Gastrocnemius medialis (tissue), 4 donors: ENCODE data around the gene CDKL5. TPM values are rescaled to one million over a fixed set of nuclear protein-coding genes. Genes with fewer than 3 reads are reported as not detected.

Source experiments
- ATAC-seq, 2 donors: fragments of 150-250 bp; one replicate each; pipeline ENCODE4 v1.9.1; 2016
- DNase-seq, 2 donors: peaks; one replicate each; pipeline ENCODE4 v3.0.0-alpha.2; 2019
- H3K27ac ChIP-seq, 4 donors: fragments of 200-600 bp; sonication (generic); 1 replicate in 1 of 4; 2 replicates in 3 of 4; pipeline ENCODE4 v1.5.1; 2016 to 2018; ENCODE audit warnings: mild to moderate bottlenecking in 2 of 4, moderate library complexity in 1 of 4
- H3K27me3 ChIP-seq, 3 donors: fragments of 200-600 bp; sonication (generic) in 2 of 3; 1 replicate in 1 of 3; 2 replicates in 2 of 3; pipeline versions ENCODE4 v1.5.1 to v1.6.0; 2016 to 2019; ENCODE audit warnings: mild to moderate bottlenecking in 1 of 3, moderate library complexity in 1 of 3
- H3K36me3 ChIP-seq, 2 donors: fragments of 200-600 bp; sonication (generic) in 1 of 2; one replicate each; pipeline ENCODE4 v1.5.1; 2017 to 2018
- H3K4me1 ChIP-seq, 2 donors: fragments of 200-600 bp; sonication (generic) in 1 of 2; one replicate each; pipeline ENCODE4 v1.5.1; 2016 to 2017; ENCODE audit warnings: mild to moderate bottlenecking in 2 of 2
- H3K4me3 ChIP-seq, 4 donors: fragments of 200-600 bp; sonication (generic) in 3 of 4; 1 replicate in 1 of 4; 2 replicates in 3 of 4; pipeline ENCODE4 v1.5.1; 2016 to 2019; ENCODE audit warnings: mild to moderate bottlenecking in 2 of 4
- H3K9me3 ChIP-seq, 3 donors: fragments of 200-600 bp; sonication (generic) in 2 of 3; 1 replicate in 1 of 3; 2 replicates in 2 of 3; pipeline ENCODE4 v1.5.1; 2016 to 2019
- POLR2A ChIP-seq, 2 donors: fragments of 450-650 bp; IDR thresholded peaks; one replicate each; pipeline ENCODE4 v1.6.1; 2017; ENCODE audit warnings: antibody characterized with exemption in 2 of 2, mild to moderate bottlenecking in 2 of 2, moderate library complexity in 2 of 2
- in situ Hi-C, 4 donors: fragments of 200-750 bp; cut with MboI; loops; one replicate each; pipeline versions ENCODE4 v1.15.0 to v1.8.0; 2017; ENCODE audit warnings: low sequenced_read_pairs in 4 of 4
- intact Hi-C: fragments of 100-400 bp; cut with DNase I; formaldehyde crosslinking; loops from one replicate; pipeline ENCODE4 v1.15.1; 2023; ENCODE audit warnings: low total_unique reads
- total RNA-seq, 4 donors: library from RNA; depleted of rRNA; stranded (reverse); fragments of >200 nt; gene quantifications; one replicate each; pipeline versions ENCODE4 v1.1.0 to v1.2.3, GENCODE V29; 2016
- TF ChIP-seq, protein P1 (sequence below), 5 experiments: fragments of 450-650 bp in 3 of 5; fragments of 200-600 bp in 2 of 5; sonication (generic) in 2 of 5; IDR thresholded peaks in 4 of 5; conservative IDR thresholded peaks in 1 of 5; 1 replicate in 4 of 5; 2 replicates in 1 of 5; pipeline ENCODE4 v1.5.1; 2016 to 2019; ENCODE audit warnings: antibody characterized with exemption in 5 of 5, mild to moderate bottlenecking in 3 of 5, moderate library complexity in 3 of 5

Gene CDKL5
- total RNA-seq, 4 donors from 2014 or later = 1.5 to 3.0 (median 2.8) TPM

DNA sequence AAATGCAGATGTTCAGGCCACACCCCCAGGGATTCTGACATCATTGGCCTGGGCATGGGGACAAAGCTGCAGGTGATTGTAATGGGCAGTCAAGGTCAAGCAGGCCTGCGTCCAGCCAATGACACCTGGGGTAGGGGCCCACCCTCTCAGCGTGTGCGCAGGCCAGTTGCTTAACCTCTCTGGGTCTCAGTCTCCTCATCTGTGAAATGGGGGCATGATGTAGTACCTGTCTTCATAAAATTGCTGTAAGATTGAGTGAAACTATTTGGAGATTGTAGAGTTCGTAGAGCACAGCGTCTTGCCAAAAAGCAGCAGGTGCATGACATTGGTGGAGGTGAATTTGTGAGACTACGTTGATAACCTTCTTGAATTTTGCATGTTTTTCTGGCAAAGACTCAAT, 225.3 kb downstream of the CDKL5 start:
- no peaks in the 10 kb centered on the region for H3K9me3 ChIP-seq
- intact Hi-C loops = no loop called here
- H3K27me3 ChIP-seq = no peaks in the 10 kb centered on the region
- H3K36me3 ChIP-seq = no peaks in the 10 kb centered on the region
- H3K27ac ChIP-seq = no peak overlapping the region
- H3K4me3 ChIP-seq = no peak overlapping the region
- ATAC-seq = no peak
- DNase-seq = no peak
- in situ Hi-C loops = no loop called here
- H3K4me1 ChIP-seq = no peaks in the 10 kb centered on the region
- TF ChIP-seq, protein P1, sequence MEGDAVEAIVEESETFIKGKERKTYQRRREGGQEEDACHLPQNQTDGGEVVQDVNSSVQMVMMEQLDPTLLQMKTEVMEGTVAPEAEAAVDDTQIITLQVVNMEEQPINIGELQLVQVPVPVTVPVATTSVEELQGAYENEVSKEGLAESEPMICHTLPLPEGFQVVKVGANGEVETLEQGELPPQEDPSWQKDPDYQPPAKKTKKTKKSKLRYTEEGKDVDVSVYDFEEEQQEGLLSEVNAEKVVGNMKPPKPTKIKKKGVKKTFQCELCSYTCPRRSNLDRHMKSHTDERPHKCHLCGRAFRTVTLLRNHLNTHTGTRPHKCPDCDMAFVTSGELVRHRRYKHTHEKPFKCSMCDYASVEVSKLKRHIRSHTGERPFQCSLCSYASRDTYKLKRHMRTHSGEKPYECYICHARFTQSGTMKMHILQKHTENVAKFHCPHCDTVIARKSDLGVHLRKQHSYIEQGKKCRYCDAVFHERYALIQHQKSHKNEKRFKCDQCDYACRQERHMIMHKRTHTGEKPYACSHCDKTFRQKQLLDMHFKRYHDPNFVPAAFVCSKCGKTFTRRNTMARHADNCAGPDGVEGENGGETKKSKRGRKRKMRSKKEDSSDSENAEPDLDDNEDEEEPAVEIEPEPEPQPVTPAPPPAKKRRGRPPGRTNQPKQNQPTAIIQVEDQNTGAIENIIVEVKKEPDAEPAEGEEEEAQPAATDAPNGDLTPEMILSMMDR (IDR thresholded peaks at IDR 0.05 in 4 of 5, conservative IDR thresholded peaks at IDR 0.05 in 1 of 5) = no peak
- no peak for TF ChIP-seq POLR2A (IDR thresholded peaks at IDR 0.05)

DNA sequence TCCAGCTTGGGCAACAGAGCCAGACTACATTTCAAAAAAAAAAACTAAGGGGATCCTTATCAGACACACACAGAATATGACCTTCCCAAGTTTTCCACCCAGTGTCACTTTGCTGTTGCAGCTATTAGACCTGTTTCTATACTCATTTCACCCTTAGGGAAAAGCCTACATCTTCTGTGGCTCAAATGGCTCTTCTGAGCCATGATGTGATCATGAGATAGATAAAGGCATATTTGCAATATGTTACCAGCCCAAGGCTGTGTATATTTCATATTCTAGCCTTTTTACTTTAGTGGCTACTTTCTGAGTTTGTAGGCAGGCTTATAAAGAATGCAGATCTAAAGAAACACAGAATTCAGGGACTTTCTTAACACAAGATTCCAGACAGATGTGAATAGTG, 227.2 kb downstream of the CDKL5 start:
- no peaks in the 10 kb centered on the region for H3K9me3 ChIP-seq
- H3K4me3 ChIP-seq = no peak overlapping the region
- DNase-seq (no peak), ATAC-seq (no peak)
- H3K4me1 ChIP-seq = no peaks in the 10 kb centered on the region
- no peaks in the 10 kb centered on the region for H3K27me3 ChIP-seq
- TF ChIP-seq, protein P1 (IDR thresholded peaks at IDR 0.05 in 4 of 5, conservative IDR thresholded peaks at IDR 0.05 in 1 of 5) = no peak
- no peak for TF ChIP-seq POLR2A (IDR thresholded peaks at IDR 0.05)
- intact Hi-C loops (no loop called here), in situ Hi-C loops (no loop called here)
- H3K27ac ChIP-seq = no peak overlapping the region
- no peaks in the 10 kb centered on the region for H3K36me3 ChIP-seq

DNA sequence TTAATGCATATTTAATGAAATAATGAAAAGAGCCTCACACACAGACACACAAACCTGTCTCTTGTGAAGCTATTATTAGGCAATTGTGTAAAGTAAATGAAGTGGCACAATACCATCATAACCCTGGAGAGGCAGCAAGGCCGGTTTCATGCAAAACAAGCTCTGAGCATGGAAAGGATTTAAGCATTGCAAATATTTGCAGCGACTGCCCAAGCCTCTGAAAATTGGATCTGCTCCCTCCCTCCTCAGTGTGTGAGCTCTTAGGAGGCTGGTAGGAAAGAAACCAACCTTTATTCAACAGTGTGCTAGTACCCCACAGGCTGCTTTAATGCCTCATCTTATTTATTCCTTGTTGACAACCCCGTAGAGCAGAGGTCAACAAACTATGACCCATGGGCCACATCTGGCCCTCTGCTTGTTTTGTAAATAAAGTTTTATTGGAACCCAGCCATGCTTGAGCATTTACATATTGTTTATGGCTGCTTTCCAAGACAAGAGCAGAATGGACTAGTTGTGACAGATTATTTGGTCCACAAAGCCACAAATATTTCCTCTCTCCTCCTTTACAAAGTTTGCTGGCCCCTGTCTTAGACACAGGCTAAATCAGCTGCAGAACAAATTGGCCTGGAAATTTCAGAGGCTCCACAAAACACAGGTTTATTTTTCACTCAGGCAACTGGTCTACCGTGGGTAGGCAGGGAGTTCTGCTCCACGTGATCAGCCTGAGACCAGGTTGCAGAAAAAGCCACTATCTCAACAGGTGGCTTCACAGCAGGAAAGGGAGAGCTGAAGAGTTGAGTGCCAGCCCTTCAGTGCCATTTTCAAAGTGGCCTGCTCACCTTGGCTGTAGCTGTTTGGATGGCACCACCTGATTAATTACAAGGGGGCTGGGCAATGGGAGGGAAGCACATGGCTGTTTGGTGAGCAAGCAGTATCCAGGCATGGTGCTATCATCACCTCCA, 229.7 kb downstream of the CDKL5 start:
- TF ChIP-seq POLR2A (IDR thresholded peaks at IDR 0.05) = no peak
- TF ChIP-seq, protein P1 (IDR thresholded peaks at IDR 0.05 in 4 of 5, conservative IDR thresholded peaks at IDR 0.05 in 1 of 5) = no peak
- Histone ChIP-seq H3K4me3 (no peak overlapping the region), H3K4me1 (no peaks in the 10 kb centered on the region), H3K9me3 (no peaks in the 10 kb centered on the region), H3K27ac (no peak overlapping the region), H3K36me3 (no peaks in the 10 kb centered on the region), H3K27me3 (no peaks in the 10 kb centered on the region)
- DNase-seq (no peak), ATAC-seq (no peak)
- intact Hi-C loops = no loop called here
- in situ Hi-C loops = no loop called here

DNA sequence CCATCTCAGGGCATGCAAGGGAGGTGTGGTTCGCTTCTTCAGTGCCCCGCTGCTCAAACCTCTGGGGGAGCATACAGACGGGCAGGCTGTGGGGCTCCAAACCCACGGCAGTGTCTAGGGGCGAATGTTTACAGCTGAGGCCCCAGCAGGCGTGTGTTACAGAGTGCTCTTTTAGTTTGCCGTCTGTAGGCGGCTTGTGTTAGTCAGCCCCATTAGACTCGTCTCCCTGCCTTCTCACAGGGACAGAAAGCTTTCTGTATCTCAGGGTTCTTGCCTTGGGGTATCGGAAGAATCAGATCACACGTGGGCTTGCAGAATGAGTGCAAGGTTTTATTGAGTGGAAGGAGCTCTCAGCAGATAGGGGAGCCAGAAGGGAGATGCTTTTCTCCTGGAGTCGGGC, 235.9 kb downstream of the CDKL5 start:
- intact Hi-C loops = no loop called here
- Histone ChIP-seq H3K9me3 (no peaks in the 10 kb centered on the region), H3K36me3 (no peaks in the 10 kb centered on the region), H3K4me3 (no peak overlapping the region), H3K27ac (no peak overlapping the region), H3K4me1 (no peaks in the 10 kb centered on the region), H3K27me3 (no peaks in the 10 kb centered on the region)
- no peak for TF ChIP-seq POLR2A (IDR thresholded peaks at IDR 0.05)
- TF ChIP-seq, protein P1 (IDR thresholded peaks at IDR 0.05 in 4 of 5, conservative IDR thresholded peaks at IDR 0.05 in 1 of 5) = no peak
- DNase-seq = no peak
- in situ Hi-C loops = no loop called here
- ATAC-seq = no peak
